ENCODE measurements around the gene TRPM6.
"Not testable (repeated sequence)": the region's sequence is repeated elsewhere in the genome, so short reads cannot be mapped to it uniquely, and the experiment has no call there.

The TRPM6 gene

GRCh38 chr9:74855072-74855471 lies 32.6 kb downstream of the TRPM6 start:
- no peak for DNase-seq

DNA sequence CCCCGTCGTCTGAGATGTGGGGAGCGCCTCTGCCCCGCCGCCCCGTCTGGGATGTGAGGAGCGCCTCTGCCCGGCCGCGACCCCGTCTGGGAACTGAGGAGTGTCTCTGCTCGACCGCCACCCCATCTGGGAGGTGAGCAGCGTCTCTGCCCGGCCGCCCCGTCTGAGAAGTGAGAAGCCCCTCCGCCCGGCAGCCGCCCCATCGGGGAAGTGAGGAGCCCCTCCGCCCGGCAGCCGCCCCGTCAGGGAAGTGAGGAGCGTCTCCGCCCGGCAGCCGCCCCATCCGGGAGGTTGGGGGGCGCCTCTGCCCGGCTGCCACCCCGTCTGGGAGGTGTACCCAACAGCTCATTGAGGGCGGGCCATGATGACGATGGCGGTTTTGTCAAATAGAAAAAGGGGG lies 34.7 kb downstream of the TRPM6 start:
- DNase-seq = not testable (repeated sequence)

DNA sequence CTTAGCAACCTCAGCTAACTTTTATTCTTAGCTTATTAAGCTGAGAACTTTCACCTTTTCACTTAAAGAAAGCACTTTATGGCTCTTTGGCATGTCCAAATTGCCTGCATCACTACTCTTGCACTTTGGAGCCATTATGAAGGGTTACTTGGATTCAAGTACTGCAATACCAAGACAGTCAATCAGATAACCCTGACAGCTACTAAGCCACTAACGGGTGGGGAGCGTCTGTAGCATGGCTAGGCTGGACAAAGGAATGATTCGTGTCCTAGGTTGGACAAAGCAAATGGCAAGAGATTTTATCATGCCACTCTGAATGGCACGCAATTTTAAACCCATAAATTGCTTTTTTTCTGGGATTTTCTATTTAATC lies 39.6 kb downstream of the TRPM6 start:
- no peak for DNase-seq

DNA sequence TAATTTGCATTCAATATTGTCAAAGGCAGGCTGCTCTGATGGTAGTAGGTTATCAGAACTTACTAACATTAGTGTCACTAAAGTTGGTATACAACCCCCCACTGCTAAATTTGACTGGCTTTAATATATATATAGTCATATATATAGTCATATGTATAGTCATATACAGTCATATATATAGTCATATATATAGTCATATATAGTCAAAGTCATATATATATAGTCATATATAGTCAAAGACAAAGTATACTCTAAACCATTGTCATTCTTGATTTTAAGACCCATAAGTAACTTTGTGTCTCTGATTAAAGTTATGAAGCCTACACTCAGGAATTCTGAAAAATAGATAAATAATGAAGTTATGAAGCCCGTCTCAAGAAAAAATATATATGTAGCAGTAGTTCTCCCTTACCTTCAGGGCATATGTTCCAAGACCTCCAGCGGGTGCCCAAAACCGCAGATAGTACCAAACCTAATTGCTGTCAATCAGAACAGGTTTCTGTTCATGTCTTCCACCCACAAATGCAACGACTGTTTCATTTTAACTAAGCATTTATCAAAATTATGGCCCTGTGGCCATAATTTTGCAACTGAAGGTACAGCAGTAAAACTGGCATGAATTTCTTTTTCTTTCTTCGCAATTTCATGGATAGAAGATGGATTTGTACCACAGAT lies 40.1 kb downstream of the TRPM6 start:
- no peak for DNase-seq

- DNase-seq = no peak
These were observed 41.0 kb downstream of the TRPM6 start for GRCh38 chr9:74846766-74847165.

DNA sequence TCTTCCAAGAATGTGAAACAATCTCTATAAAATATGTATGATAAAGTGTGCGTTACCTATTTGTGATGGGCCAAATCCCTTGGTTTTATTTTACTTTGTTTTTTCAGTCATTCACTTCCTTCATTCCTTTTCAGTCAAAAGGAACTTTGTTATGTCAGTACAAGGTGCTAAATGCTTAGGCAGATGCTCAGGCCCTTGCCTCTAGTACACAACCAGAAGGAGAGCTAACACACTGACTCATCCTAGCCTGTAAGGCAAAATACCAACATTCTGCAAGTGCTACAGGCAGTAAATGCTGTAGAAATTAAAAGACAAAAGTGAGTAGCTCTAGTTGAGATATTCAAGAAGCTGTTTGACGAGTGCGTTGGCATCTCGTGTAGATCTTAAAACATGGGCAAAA lies 49.4 kb downstream of the TRPM6 start:
- DNase-seq = no peak

GRCh38 chr9:74824654-74825053 lies 63.1 kb downstream of the TRPM6 start:
- DNase-seq = no peak

- DNase-seq = no peak
These were observed 66.1 kb downstream of the TRPM6 start for GRCh38 chr9:74821636-74822035.

DNA sequence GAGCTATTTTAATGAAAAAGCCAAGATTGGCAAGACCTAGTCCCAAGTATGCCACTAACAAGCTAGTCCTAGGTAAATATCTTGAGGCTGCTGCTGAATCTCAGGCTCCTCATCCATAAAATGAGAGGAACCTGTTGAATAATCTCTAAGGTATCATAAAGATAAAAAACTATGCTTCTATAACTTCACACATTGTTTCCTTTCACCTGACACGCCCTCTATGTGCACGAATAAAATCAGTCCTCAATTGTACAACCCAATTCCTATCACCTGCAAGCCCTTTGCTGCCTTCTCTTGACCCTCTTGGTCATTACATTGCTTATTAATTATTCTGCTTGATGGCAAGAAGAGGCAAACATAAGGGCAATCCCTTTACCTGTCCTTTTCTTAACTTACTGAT lies 69.9 kb downstream of the TRPM6 start:
- DNase-seq = no peak

DNA sequence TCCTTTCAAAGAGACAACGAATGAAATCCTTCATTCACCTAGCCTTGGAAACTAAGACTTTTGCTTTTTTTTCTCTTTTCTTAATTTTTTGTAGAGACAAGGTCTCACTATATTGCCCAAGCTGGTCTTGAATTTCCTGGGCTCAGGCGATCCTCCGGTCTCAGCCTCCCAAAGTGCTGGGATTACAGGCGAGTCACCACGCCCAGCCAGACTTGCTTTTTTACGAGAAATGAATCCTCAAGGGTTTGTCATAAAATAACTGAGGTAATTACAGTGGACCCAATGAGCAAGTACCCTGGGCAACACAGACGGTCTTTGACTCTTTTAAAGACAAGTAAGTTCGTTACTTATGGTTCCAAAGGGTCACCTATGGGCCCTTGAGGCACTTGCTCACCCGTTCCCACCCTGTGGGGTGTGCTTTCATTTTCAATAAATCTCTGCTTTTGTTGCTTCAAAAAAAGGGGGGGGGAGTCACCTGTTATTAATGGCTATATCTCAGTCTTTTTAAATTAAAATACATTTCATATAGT lies 70.4 kb downstream of the TRPM6 start:
- DNase-seq = no peak

DNA sequence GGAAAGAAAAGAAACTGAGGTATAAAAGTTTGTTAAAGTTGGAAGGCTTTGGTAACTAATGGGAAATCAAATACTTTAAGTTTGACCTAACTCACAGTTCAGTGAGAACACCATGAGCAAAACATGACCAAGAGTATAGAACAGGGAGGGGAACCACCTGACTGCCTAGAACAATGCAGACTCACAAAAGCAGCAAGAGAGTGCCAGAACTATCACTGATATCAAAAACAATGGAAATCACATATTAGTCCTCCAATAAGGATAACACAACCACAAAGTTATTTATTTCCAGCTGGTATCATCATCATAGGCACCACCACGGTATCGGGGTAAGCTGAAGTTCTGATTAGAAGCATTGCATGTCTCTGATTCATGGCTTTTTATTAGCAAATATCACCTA lies 77.5 kb downstream of the TRPM6 start:
- no peak for DNase-seq

DNA sequence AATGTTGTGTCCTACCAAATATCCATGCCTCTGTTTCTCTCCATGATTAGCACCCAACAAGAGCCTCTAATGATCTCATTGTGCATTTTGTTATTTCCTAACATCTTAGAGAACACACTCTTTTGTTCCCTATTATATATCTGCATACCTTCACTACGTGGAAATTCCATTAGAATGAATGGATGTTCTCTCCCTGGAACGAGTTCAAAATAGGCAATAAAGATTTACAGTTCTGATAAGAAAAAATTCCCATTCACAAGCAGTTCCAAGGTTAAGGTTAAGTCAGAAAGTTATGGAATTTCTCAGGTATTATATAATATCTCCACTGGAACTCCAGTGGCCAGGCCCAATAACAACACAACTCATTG lies 83.7 kb downstream of the TRPM6 start:
- DNase-seq = no peak

- DNase-seq = no peak
These were observed 84.2 kb downstream of the TRPM6 start for GRCh38 chr9:74803376-74804017.

DNA sequence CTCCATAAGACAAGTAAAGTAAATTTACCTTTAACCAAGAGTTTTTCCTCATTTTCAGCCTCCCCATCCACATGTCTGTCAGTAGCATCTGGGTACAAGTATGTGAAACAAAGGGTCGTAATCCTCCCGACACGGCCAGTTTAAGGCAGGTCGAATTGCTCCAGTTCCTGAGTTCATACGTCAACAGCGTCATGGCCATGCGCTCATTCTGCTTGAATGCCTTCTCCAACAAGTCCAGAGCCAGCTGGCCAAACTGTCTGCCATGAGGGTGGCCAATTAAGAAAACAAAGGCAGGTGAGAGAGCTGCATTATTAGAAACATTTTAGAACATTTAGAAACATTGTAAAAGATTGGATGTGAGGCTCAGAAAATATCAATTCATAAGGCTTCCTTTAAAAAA lies 87.5 kb downstream of the TRPM6 start:
- no peak for DNase-seq

DNA sequence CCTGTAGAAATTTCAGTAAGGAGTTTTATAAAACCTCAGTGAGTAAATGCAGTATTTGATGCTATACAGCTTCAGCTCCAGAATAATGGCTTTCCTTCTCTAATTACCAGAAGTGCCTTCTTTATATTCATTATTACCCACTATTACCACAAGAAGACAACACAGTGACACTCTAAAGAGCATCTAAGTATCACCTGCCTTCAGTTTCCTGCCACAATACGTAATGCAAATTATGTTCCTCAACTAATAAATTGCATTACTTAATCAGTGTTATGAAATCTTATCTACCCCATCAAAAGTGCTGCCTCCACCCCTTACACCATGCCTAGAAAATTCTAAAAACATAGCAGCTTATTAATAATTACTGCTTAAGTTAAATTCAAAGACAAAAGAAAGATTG lies 91.9 kb downstream of the TRPM6 start:
- DNase-seq = no peak

DNA sequence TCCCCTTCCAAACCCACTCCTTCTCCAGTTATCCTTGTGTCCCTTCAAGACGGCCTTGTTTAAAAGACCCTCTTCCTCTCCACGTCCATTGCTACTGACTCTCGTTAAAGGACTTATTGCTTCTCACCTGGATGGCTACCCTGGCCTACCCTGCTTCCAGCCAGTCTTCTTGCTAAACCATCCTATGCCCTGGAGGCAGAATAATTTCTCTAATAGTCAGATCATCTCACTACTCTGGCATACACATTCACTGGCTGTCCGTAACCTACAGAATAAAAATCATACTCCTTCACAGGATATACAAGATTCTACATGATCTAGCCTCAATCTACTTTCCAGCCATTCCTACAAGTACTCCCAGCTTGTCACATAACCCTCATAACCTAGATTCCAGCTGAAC lies 92.6 kb downstream of the TRPM6 start:
- DNase-seq = no peak

- DNase-seq = no peak
These were observed 103.2 kb downstream of the TRPM6 start for GRCh38 chr9:74784506-74784905.

DNA sequence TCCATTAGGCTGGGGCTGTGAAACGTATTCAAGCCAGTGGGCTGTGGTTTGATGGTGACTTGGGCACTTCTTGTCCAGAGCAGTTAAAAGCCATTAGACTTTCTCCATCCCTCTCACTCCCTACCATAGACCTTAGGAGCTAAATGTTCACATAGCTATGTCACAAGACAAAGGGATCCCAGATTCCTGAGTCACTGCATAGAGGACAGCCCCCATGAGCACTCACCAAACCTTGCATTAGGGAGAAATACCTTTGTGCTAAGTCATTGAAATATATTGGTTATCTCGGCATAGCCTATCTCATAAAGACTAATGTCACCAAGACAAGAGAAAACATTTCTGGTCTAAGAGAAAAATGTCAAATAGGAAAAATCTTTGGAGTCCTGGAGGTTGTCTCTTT lies 104.3 kb downstream of the TRPM6 start:
- no peak for DNase-seq

DNA sequence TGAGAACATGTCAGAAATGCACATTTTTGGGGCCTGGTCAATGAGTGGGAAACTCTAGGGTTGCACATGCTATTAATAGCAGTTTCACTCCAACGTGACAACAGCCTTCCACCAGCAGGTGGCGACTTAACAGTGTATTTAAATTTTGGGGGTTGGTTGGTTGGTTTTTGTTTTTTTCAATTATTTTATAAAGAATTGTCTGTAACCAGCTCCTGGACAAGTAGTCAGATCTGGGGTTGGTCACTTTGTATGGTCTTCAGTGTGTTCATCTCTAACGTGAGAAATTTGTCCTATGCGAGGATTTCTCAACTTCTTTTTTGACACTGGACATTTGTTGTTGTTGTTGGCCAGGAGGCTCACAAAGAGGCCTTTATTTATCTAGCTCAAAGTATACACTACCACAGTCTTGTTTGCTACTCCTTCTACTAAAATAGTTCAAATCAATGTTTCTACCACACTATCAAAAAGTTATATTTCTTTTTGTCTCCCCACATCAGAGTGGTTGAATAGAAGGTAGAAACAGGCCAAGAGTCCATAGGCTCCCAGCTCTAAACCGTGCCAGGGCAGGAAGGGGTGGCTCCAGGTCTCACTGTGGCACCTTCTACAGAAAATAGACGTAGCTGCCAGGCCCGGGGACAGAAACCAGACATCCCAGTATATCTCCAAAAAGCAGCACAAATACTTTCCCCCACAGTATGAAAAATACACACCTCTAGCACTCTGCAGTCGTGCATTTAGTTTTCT lies 110.4 kb downstream of the TRPM6 start:
- DNase-seq = peak in 3 of 4 experiments; percentile 27 to 58 (median 48)

- DNase-seq = no peak
These were observed 112.3 kb downstream of the TRPM6 start for GRCh38 chr9:74775396-74775795.

GRCh38 chr9:74773886-74774479 lies 113.7 kb downstream of the TRPM6 start:
- DNase-seq = peak; percentile 17 to 55 (median 32)

- no peak for DNase-seq
These were observed 115.6 kb downstream of the TRPM6 start for GRCh38 chr9:74772121-74772520.

DNA sequence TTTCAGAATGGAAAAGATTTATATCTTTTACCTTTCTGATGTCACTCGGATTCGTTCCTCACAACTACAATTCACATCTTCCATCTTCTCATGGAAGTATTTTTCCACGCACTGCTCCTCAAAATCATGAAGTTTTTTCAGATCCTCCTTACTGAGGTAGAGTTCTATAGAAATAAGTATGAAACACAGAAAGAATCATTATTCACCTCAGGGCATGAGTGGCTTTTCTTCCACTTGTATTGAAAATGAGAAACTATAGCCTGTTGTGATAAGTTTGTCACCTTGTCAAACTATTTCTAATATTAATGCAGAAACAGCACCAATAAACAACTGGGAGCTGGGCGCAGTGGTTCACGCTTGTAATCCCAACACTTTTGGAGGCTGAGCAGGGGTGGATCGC lies 116.0 kb downstream of the TRPM6 start:
- DNase-seq = no peak

- no peak for DNase-seq
These were observed 116.5 kb downstream of the TRPM6 start for GRCh38 chr9:74771262-74771585.

Measured in activated naive CD4-positive, alpha-beta T cell (primary cell).